ENCODE data around the gene HERPUD2. TPM values are rescaled to one million over a fixed set of nuclear protein-coding genes. Genes with fewer than 3 reads are reported as not detected.
A peak's percentile ranks its signal among the peaks of the same experiment; 100 is the strongest.

Gene HERPUD2
- 45.2 TPM for total RNA-seq

- H3K27ac ChIP-seq = peak within 1 kb of the TSS; percentile 91
- H3K4me1 ChIP-seq = peaks cover 52% of the 10 kb centered on the region
- TF ChIP-seq CTCF (IDR thresholded peaks at IDR 0.05) = no peak
- TF ChIP-seq POLR2A (IDR thresholded peaks at IDR 0.05) = peak in 1 of 2 donors; percentile 78
- peak; percentile 91 to 96 for TF ChIP-seq POLR2AphosphoS5 (IDR thresholded peaks at IDR 0.05; ENCODE audit: insufficient read depth in 1 of 2, low read depth in 1 of 2)
- no peaks in the 10 kb centered on the region for H3K27me3 ChIP-seq
- peak within 1 kb of the TSS; percentile 79 to 99 for H3K4me3 ChIP-seq
- peak in 1 of 2 donors; percentile 95 for DNase-seq (ENCODE audit: extremely low spot score in 2 of 2)
- H3K36me3 ChIP-seq = no peaks in the 10 kb centered on the region
- H3K9me3 ChIP-seq = no peaks in the 10 kb centered on the region
- intact Hi-C loops (cut with DNase I) = no loop called here
Measured at GRCh38 chr7:35694784-35695472, at the start of gene HERPUD2. Gene HERPUD2 (minus strand): TSS chr7:35695135. CDS start chr7:35694330, 805 bp downstream.

GRCh38 chr7:35738889-35739288 is 44.0 kb upstream of the HERPUD2 start:
- Histone ChIP-seq H3K27me3 (no peaks in the 10 kb centered on the region), H3K36me3 (no peaks in the 10 kb centered on the region), H3K9me3 (no peaks in the 10 kb centered on the region), H3K4me3 (no peak overlapping the region), H3K4me1 (peaks cover 6% of the 10 kb centered on the region), H3K27ac (no peak overlapping the region)
- DNase-seq (ENCODE audit: extremely low spot score in 2 of 2) = no peak
- intact Hi-C loops (cut with DNase I) = no loop called here
- TF ChIP-seq POLR2AphosphoS5 (IDR thresholded peaks at IDR 0.05; ENCODE audit: insufficient read depth in 1 of 2, low read depth in 1 of 2) = no peak
- no peak for TF ChIP-seq CTCF (IDR thresholded peaks at IDR 0.05)
- TF ChIP-seq POLR2A (IDR thresholded peaks at IDR 0.05) = no peak

GRCh38 chr7:35736725-35737124 is 41.8 kb upstream of the HERPUD2 start:
- peaks cover 6% of the 10 kb centered on the region for H3K4me1 ChIP-seq
- TF ChIP-seq CTCF (IDR thresholded peaks at IDR 0.05) (no peak), POLR2AphosphoS5 (IDR thresholded peaks at IDR 0.05; ENCODE audit: insufficient read depth in 1 of 2, low read depth in 1 of 2) (peak in 1 of 2 donors; percentile 45), POLR2A (IDR thresholded peaks at IDR 0.05) (no peak)
- H3K9me3 ChIP-seq = no peaks in the 10 kb centered on the region
- intact Hi-C loops (cut with DNase I) = no loop called here
- H3K4me3 ChIP-seq = no peak overlapping the region
- no peaks in the 10 kb centered on the region for H3K36me3 ChIP-seq
- no peak overlapping the region for H3K27ac ChIP-seq
- H3K27me3 ChIP-seq = no peaks in the 10 kb centered on the region
- DNase-seq (ENCODE audit: extremely low spot score in 2 of 2) = no peak

- Histone ChIP-seq H3K27me3 (no peaks in the 10 kb centered on the region), H3K4me3 (no peak overlapping the region), H3K36me3 (no peaks in the 10 kb centered on the region), H3K4me1 (peaks cover 6% of the 10 kb centered on the region), H3K9me3 (no peaks in the 10 kb centered on the region), H3K27ac (no peak overlapping the region)
- DNase-seq (ENCODE audit: extremely low spot score in 2 of 2) = no peak
- intact Hi-C loops (cut with DNase I) = no loop called here
- TF ChIP-seq POLR2A (IDR thresholded peaks at IDR 0.05) = no peak
- no peak for TF ChIP-seq CTCF (IDR thresholded peaks at IDR 0.05)
- no peak for TF ChIP-seq POLR2AphosphoS5 (IDR thresholded peaks at IDR 0.05; ENCODE audit: insufficient read depth in 1 of 2, low read depth in 1 of 2)
Measured at GRCh38 chr7:35735396-35735795, 40.5 kb upstream of the HERPUD2 start.

- Histone ChIP-seq H3K4me1 (peaks cover 9% of the 10 kb centered on the region), H3K4me3 (no peak overlapping the region), H3K27ac (no peak overlapping the region), H3K27me3 (no peaks in the 10 kb centered on the region), H3K36me3 (no peaks in the 10 kb centered on the region), H3K9me3 (no peaks in the 10 kb centered on the region)
- DNase-seq (ENCODE audit: extremely low spot score in 2 of 2) = no peak
- intact Hi-C loops (cut with DNase I) = no loop called here
- no peak for TF ChIP-seq POLR2AphosphoS5 (IDR thresholded peaks at IDR 0.05; ENCODE audit: insufficient read depth in 1 of 2, low read depth in 1 of 2)
Measured at GRCh38 chr7:35734001-35734483, 39.1 kb upstream of the HERPUD2 start.
